Trophoblast cell (in vitro differentiated cells and primary cell): ENCODE data around the gene SHISA5.
"Not testable (repeated sequence)": the region's sequence is repeated elsewhere in the genome, so short reads cannot be mapped to it uniquely, and the experiment has no call there.

Experiments
- DNase-seq, 2 donors: peaks; one replicate each; pipeline ENCODE4 v3.0.0-alpha.2; 2016
- H2AFZ ChIP-seq: 2 replicates; pipeline ENCODE4 v1.6.1; 2013; ENCODE audit warnings: low read length, moderate library complexity, mild to moderate bottlenecking; ENCODE audit not compliant: insufficient read depth, poor library complexity
- H2AK5ac ChIP-seq: 2 replicates; pipeline ENCODE4 v1.6.1; 2013; ENCODE audit warnings: mild to moderate bottlenecking, low read length
- H2BK120ac ChIP-seq: 2 replicates; pipeline ENCODE4 v1.6.1; 2013; ENCODE audit warnings: low read length, mild to moderate bottlenecking, moderate library complexity; ENCODE audit not compliant: insufficient read depth, poor library complexity
- H2BK12ac ChIP-seq: 2 replicates; pipeline ENCODE4 v1.6.1; 2013; ENCODE audit warnings: mild to moderate bottlenecking, low read length, moderate library complexity
- H2BK5ac ChIP-seq: 2 replicates; pipeline ENCODE4 v1.6.1; 2013; ENCODE audit warnings: low read length, low read depth, moderate library complexity, mild to moderate bottlenecking; ENCODE audit not compliant: poor library complexity
- H3K14ac ChIP-seq: 2 replicates; pipeline ENCODE4 v1.6.1; 2013; ENCODE audit warnings: mild to moderate bottlenecking, low read length
- H3K18ac ChIP-seq: 2 replicates; pipeline ENCODE4 v1.6.1; 2013; ENCODE audit warnings: mild to moderate bottlenecking, low read length
- H3K23ac ChIP-seq: 2 replicates; pipeline ENCODE4 v1.6.1; 2013; ENCODE audit warnings: low read length
- H3K27ac ChIP-seq: 2 replicates; pipeline ENCODE4 v1.5.1; 2013; ENCODE audit warnings: low read depth, mild to moderate bottlenecking, inconsistent platforms, low read length, moderate library complexity
- H3K27me3 ChIP-seq: 2 replicates; pipeline ENCODE4 v1.6.1; 2013; ENCODE audit warnings: inconsistent platforms, mild to moderate bottlenecking, low read length, moderate library complexity; ENCODE audit not compliant: insufficient read depth
- H3K36me3 ChIP-seq, 2 experiments: 1 replicate in 1 of 2; 2 replicates in 1 of 2; pipeline ENCODE4 v1.6.1; 2013; ENCODE audit warnings: low read length in 2 of 2, mild to moderate bottlenecking in 2 of 2, moderate library complexity in 1 of 2; ENCODE audit not compliant: insufficient read depth in 2 of 2, control insufficient read depth in 1 of 2
- H3K4ac ChIP-seq: 2 replicates; pipeline ENCODE4 v1.6.1; 2013; ENCODE audit warnings: low read depth, mild to moderate bottlenecking, low read length, moderate library complexity
- H3K4me1 ChIP-seq, 2 experiments: 1 replicate in 1 of 2; 2 replicates in 1 of 2; pipeline ENCODE4 v1.6.1; 2013; ENCODE audit warnings: low read length in 2 of 2, mild to moderate bottlenecking in 2 of 2, moderate library complexity in 1 of 2; ENCODE audit not compliant: insufficient read depth in 2 of 2, control insufficient read depth in 1 of 2
- H3K4me2 ChIP-seq: 2 replicates; pipeline ENCODE4 v1.6.1; 2013; ENCODE audit warnings: inconsistent platforms, mild to moderate bottlenecking, low read length, moderate library complexity
- H3K4me3 ChIP-seq: 2 replicates; pipeline ENCODE4 v1.5.1; 2013; ENCODE audit warnings: mild to moderate bottlenecking, low read depth, low read length, inconsistent platforms
- H3K79me1 ChIP-seq: one replicate; pipeline ENCODE4 v1.6.1; 2013; ENCODE audit warnings: low read length
- H3K79me2 ChIP-seq: 2 replicates; pipeline ENCODE4 v1.6.1; 2013; ENCODE audit warnings: low read length, mild to moderate bottlenecking; ENCODE audit not compliant: control insufficient read depth, insufficient read depth, poor library complexity
- H3K9ac ChIP-seq: 2 replicates; pipeline ENCODE4 v1.6.1; 2013; ENCODE audit warnings: mild to moderate bottlenecking, low read length
- H3K9me3 ChIP-seq: 2 replicates; pipeline ENCODE4 v1.6.1; 2013; ENCODE audit warnings: low read depth, mild to moderate bottlenecking, control low read depth, inconsistent platforms, low read length; ENCODE audit not compliant: insufficient read depth
- H4K12ac ChIP-seq: 2 replicates; pipeline ENCODE4 v1.6.1; 2013; ENCODE audit warnings: low read depth, mild to moderate bottlenecking, low read length, moderate library complexity
- H4K8ac ChIP-seq: 2 replicates; pipeline ENCODE4 v1.6.1; 2013; ENCODE audit warnings: low read depth, mild to moderate bottlenecking, low read length, moderate library complexity
- H4K91ac ChIP-seq: one replicate; pipeline ENCODE4 v1.6.1; 2013; ENCODE audit warnings: low read depth, mild to moderate bottlenecking, low read length, moderate library complexity
- whole genome bisulfite sequencing: extraction: QIAGEN DNeasy Blood & Tissue Kit; methylation state at CpG from one replicate; pipeline ENCODE4 v1.1.7; 2013; ENCODE audit warnings: missing lambda C conversion rate; ENCODE audit not compliant: insufficient read length, insufficient coverage; ENCODE audit errors: extremely low coverage; 5-methylcytosine and 5-hydroxymethylcytosine counted together

SHISA5 gene

GRCh38 chr3:48474031-48474430, 29.9 kb downstream of the SHISA5 start:
- H3K4me2 ChIP-seq, H3K27ac ChIP-seq, H3K23ac ChIP-seq, H3K14ac ChIP-seq, H4K91ac ChIP-seq, H2BK5ac ChIP-seq, H3K27me3 ChIP-seq, H3K4me3 ChIP-seq, DNase-seq, H3K4ac ChIP-seq, H3K18ac ChIP-seq, H2BK120ac ChIP-seq, H3K9ac ChIP-seq, H2BK12ac ChIP-seq, H4K8ac ChIP-seq, H2AFZ ChIP-seq, H3K79me2 ChIP-seq, H4K12ac ChIP-seq, H2AK5ac ChIP-seq, H3K9me3 ChIP-seq: not testable (repeated sequence)
- Histone ChIP-seq H3K79me1 (peaks cover 12% of the 10 kb centered on the region), H3K4me1 (peaks cover 9 to 17% of the 10 kb centered on the region in 2 experiments), H3K36me3 (peaks cover 23 to 24% of the 10 kb centered on the region in 2 experiments)
- WGBS = no CpG with 5 or more reads among the region's 4 CpGs

GRCh38 chr3:48473617-48473952, 30.4 kb downstream of the SHISA5 start:
- Histone ChIP-seq H4K12ac (no peak overlapping the region), H3K27me3 (no peaks in the 10 kb centered on the region), H3K79me2 (peaks cover 4% of the 10 kb centered on the region), H3K4me1 (peaks cover 9 to 17% of the 10 kb centered on the region in 2 experiments), H3K27ac (peak overlapping the region; percentile 67), H3K4me3 (no peak overlapping the region), H3K9me3 (no peaks in the 10 kb centered on the region), H4K8ac (peak overlapping the region; percentile 88), H3K14ac (no peak overlapping the region), H4K91ac (peak overlapping the region; percentile 15), H2AFZ (peak overlapping the region; percentile 55), H3K4me2 (peak overlapping the region; percentile 85), H2BK12ac (no peak overlapping the region), H3K36me3 (peaks cover 23 to 24% of the 10 kb centered on the region in 2 experiments), H3K9ac (no peak overlapping the region), H2BK5ac (no peak overlapping the region), H3K18ac (no peak overlapping the region), H3K79me1 (peaks cover 12% of the 10 kb centered on the region), H3K23ac (no peak overlapping the region), H3K4ac (no peak overlapping the region), H2BK120ac (no peak overlapping the region), H2AK5ac (no peak overlapping the region)
- no CpG with 5 or more reads among the region's 5 CpGs for WGBS
- no peak for DNase-seq

GRCh38 chr3:48472923-48473616, 30.9 kb downstream of the SHISA5 start:
- H3K9ac ChIP-seq = peak overlapping the region; percentile 14
- H3K4ac ChIP-seq = peak overlapping the region; percentile 66
- peak overlapping the region; percentile 75 for H3K4me3 ChIP-seq
- H3K4me1 ChIP-seq = peaks cover 9 to 17% of the 10 kb centered on the region in 2 experiments
- DNase-seq = peak; percentile 86 to 89
- H3K27me3 ChIP-seq = no peaks in the 10 kb centered on the region
- H3K79me1 ChIP-seq = peaks cover 12% of the 10 kb centered on the region
- H2AFZ ChIP-seq = peak overlapping the region; percentile 55
- H3K36me3 ChIP-seq = peaks cover 26 to 29% of the 10 kb centered on the region in 2 experiments
- peak overlapping the region; percentile 67 for H3K27ac ChIP-seq
- H4K8ac ChIP-seq = peak overlapping the region; percentile 88
- H4K91ac ChIP-seq = peak overlapping the region; percentile 87
- peaks cover 4% of the 10 kb centered on the region for H3K79me2 ChIP-seq
- no CpG with 5 or more reads among the region's 17 CpGs for WGBS
- peak overlapping the region; percentile 34 for H2BK5ac ChIP-seq
- peak overlapping the region; percentile 54 for H3K14ac ChIP-seq
- no peaks in the 10 kb centered on the region for H3K9me3 ChIP-seq
- peak overlapping the region; percentile 85 for H3K4me2 ChIP-seq
- H2BK120ac ChIP-seq = peak overlapping the region; percentile 62
- H2BK12ac ChIP-seq = peak overlapping the region; percentile 39
- peak overlapping the region; percentile 68 for H4K12ac ChIP-seq
- H3K23ac ChIP-seq = no peak overlapping the region
- H2AK5ac ChIP-seq = peak overlapping the region; percentile 28
- peak overlapping the region; percentile 91 for H3K18ac ChIP-seq

- no CpG with 5 or more reads among the region's 5 CpGs for WGBS
- Histone ChIP-seq H3K36me3 (peaks cover 29 to 33% of the 10 kb centered on the region in 2 experiments), H3K4me3 (peak overlapping the region; percentile 75)
These were observed 31.4 kb downstream of the SHISA5 start for GRCh38 chr3:48472673-48472922.

More at GRCh38 chr3:48472673-48472922, 31.4 kb downstream of the SHISA5 start:
- Histone ChIP-seq H3K27me3 (no peaks in the 10 kb centered on the region), H3K79me2 (peaks cover 4% of the 10 kb centered on the region), H3K23ac (no peak overlapping the region), H2AFZ (peak overlapping the region; percentile 38), H3K9ac (peak overlapping the region; percentile 14), H2BK120ac (peak overlapping the region; percentile 62), H3K4me2 (peak overlapping the region; percentile 85), H4K8ac (peak overlapping the region; percentile 88), H3K79me1 (peaks cover 12% of the 10 kb centered on the region), H2BK12ac (peak overlapping the region; percentile 39), H3K4ac (peak overlapping the region; percentile 66), H3K27ac (peak overlapping the region; percentile 67), H4K12ac (peak overlapping the region; percentile 68), H2AK5ac (peak overlapping the region; percentile 28), H3K4me1 (peaks cover 9 to 17% of the 10 kb centered on the region in 2 experiments), H2BK5ac (peak overlapping the region; percentile 34), H4K91ac (peak overlapping the region; percentile 87), H3K18ac (peak overlapping the region; percentile 91), H3K14ac (peak overlapping the region; percentile 54), H3K9me3 (no peaks in the 10 kb centered on the region)
- DNase-seq = peak in 1 of 2 donors; percentile 73
